GM23338 (cell line): ENCODE results near the gene FXYD5. TPM values are rescaled to one million over a fixed set of nuclear protein-coding genes. Genes with fewer than 3 reads are reported as not detected.
"Not testable (repeated sequence)": the region's sequence is repeated elsewhere in the genome, so short reads cannot be mapped to it uniquely, and the experiment has no call there.

Source experiments
- ATAC-seq: fragments of 200-7000 bp; cut with Tn5 transposase; 3 replicates; pipeline ENCODE4 v1.9.1; 2020
- DNase-seq: peaks from one replicate; pipeline ENCODE4 v3.0.0-alpha.2; 2015; ENCODE audit warnings: low spot score
- H2AFZ ChIP-seq: fragments of 200-600 bp; sonication (generic); 2 replicates; pipeline ENCODE4 v1.8.0; 2016; ENCODE audit warnings: antibody characterized with exemption, mild to moderate bottlenecking, moderate library complexity
- H3F3A ChIP-seq: fragments of 200-600 bp; sonication (generic); replicated peaks from 2 replicates; pipeline ENCODE4 v1.8.0; 2017; ENCODE audit warnings: antibody characterized with exemption, mixed run types, low read depth
- H3K27ac ChIP-seq: fragments of 200-600 bp; sonication (generic); 2 replicates; pipeline ENCODE4 v1.6.1; 2016; ENCODE audit warnings: low read depth
- H3K27me3 ChIP-seq: fragments of 200-600 bp; sonication (generic); 2 replicates; pipeline ENCODE4 v1.8.0; 2016; ENCODE audit warnings: mild to moderate bottlenecking, mixed run types, moderate library complexity; ENCODE audit not compliant: insufficient read depth
- H3K36me3 ChIP-seq: fragments of 200-600 bp; sonication (generic); 2 replicates; pipeline ENCODE4 v1.8.0; 2016; ENCODE audit warnings: mild to moderate bottlenecking; ENCODE audit not compliant: insufficient read depth
- H3K4me1 ChIP-seq: fragments of 200-600 bp; sonication (generic); 2 replicates; pipeline ENCODE4 v1.8.0; 2016; ENCODE audit warnings: mild to moderate bottlenecking, moderate library complexity; ENCODE audit not compliant: insufficient read depth
- H3K4me2 ChIP-seq: fragments of 200-600 bp; sonication (generic); 2 replicates; pipeline ENCODE4 v1.7.1; 2017; ENCODE audit warnings: mixed run types
- H3K4me3 ChIP-seq: fragments of 200-600 bp; sonication (generic); 2 replicates; pipeline ENCODE4 v1.6.1; 2016; ENCODE audit warnings: mixed run types
- H3K79me2 ChIP-seq: fragments of 200-600 bp; sonication (generic); replicated peaks from 2 replicates; pipeline ENCODE4 v1.8.0; 2017; ENCODE audit warnings: mild to moderate bottlenecking; ENCODE audit not compliant: insufficient read depth
- H3K9me2 ChIP-seq: fragments of 200-600 bp; sonication (generic); 2 replicates; pipeline ENCODE4 v1.8.0; 2017; ENCODE audit not compliant: insufficient read depth
- H4K20me1 ChIP-seq: fragments of 200-600 bp; sonication (generic); replicated peaks from 2 replicates; pipeline ENCODE4 v1.8.0; 2017; ENCODE audit warnings: mild to moderate bottlenecking; ENCODE audit not compliant: insufficient read depth
- H3K27ac Mint-ChIP-seq: 2 replicates; pipeline ENCODE4 v1.8.0; 2020; ENCODE audit warnings: inconsistent platforms, mild to moderate bottlenecking, moderate library complexity, mixed read lengths
- H3K27me3 Mint-ChIP-seq: 3 replicates; pipeline ENCODE4 v1.8.0; 2022; ENCODE audit warnings: low read depth, mild to moderate bottlenecking, moderate library complexity, mixed read lengths, inconsistent platforms; ENCODE audit not compliant: insufficient read depth, poor library complexity
- H3K36me3 Mint-ChIP-seq: 3 replicates; pipeline ENCODE4 v1.8.0; 2021; ENCODE audit warnings: low read depth, mild to moderate bottlenecking, inconsistent platforms, moderate library complexity, mixed read lengths
- H3K4me1 Mint-ChIP-seq: 3 replicates; pipeline ENCODE4 v1.8.0; 2020; ENCODE audit warnings: mild to moderate bottlenecking, inconsistent platforms, mixed read lengths
- H3K4me3 Mint-ChIP-seq: 3 replicates; pipeline ENCODE4 v1.8.0; 2021; ENCODE audit warnings: moderate library complexity, mild to moderate bottlenecking, inconsistent platforms, mixed read lengths
- H3K9me3 Mint-ChIP-seq: 3 replicates; pipeline ENCODE4 v1.8.0; 2020; ENCODE audit warnings: moderate library complexity, mild to moderate bottlenecking, inconsistent platforms, mixed read lengths
- CREB1 ChIP-seq: fragments of 250-450 bp; sonication (Bioruptor Pico); IDR thresholded peaks from 2 replicates; pipeline ENCODE4 v1.5.0; 2020; ENCODE audit warnings: low read depth, mild to moderate bottlenecking, moderate library complexity
- ETS1 ChIP-seq: IDR thresholded peaks from 2 replicates; pipeline ENCODE4 v1.6.1; 2016; ENCODE audit warnings: antibody characterized with exemption
- EZH2 ChIP-seq: fragments of 200-600 bp; sonication (generic); IDR thresholded peaks from one replicate; pipeline ENCODE4 v1.8.0; 2017; ENCODE audit warnings: antibody characterized with exemption, mild to moderate bottlenecking, low read depth; ENCODE audit not compliant: unreplicated experiment
- EZH2phosphoT487 ChIP-seq: fragments of 200-600 bp; sonication (generic); IDR thresholded peaks from one replicate; pipeline ENCODE4 v1.8.1; 2018; ENCODE audit warnings: antibody characterized with exemption; ENCODE audit not compliant: unreplicated experiment
- NANOG ChIP-seq: IDR thresholded peaks from 2 replicates; pipeline ENCODE4 v1.6.1; 2016; ENCODE audit warnings: antibody characterized with exemption, borderline replicate concordance
- POLR2AphosphoS5 ChIP-seq: IDR thresholded peaks from 2 replicates; pipeline ENCODE4 v1.6.1; 2016; ENCODE audit warnings: antibody characterized with exemption, low read depth
- REST ChIP-seq: IDR thresholded peaks from one replicate; pipeline ENCODE4 v1.6.1; 2018; ENCODE audit warnings: antibody characterized with exemption; ENCODE audit not compliant: unreplicated experiment
- STAT1 ChIP-seq: IDR thresholded peaks from one replicate; pipeline ENCODE4 v1.6.1; 2016; ENCODE audit warnings: antibody characterized with exemption; ENCODE audit not compliant: unreplicated experiment
- ZNF114 ChIP-seq: fragments of 250-450 bp; sonication (Bioruptor Pico); IDR thresholded peaks from 2 replicates; pipeline ENCODE4 v1.5.0; 2020; ENCODE audit warnings: mild to moderate bottlenecking, moderate library complexity
- polyA plus RNA-seq: library from polyadenylated mRNA; unstranded; fragments of >200 nt; fragmentation: Nextera tagmentation; extraction: Ambion mirVana; gene quantifications from 2 replicates; pipeline ENCODE4 v1.2.1, GENCODE V29; 2016
- total RNA-seq: library from RNA; depleted of rRNA; stranded (reverse); fragments of >200 nt; shearing (Covaris generic); gene quantifications from 2 replicates; pipeline ENCODE4 v1.2.3, GENCODE V29; 2014
- TF ChIP-seq, protein P1 (sequence below), 2 experiments: fragments of 200-600 bp in 1 of 2; sonication (generic) in 1 of 2; conservative IDR thresholded peaks; 2 replicates each; pipeline versions ENCODE4 v1.5.1 to v1.6.1; 2016 to 2017; ENCODE audit warnings: antibody characterized with exemption in 2 of 2, low read depth in 2 of 2, mild to moderate bottlenecking in 2 of 2, moderate library complexity in 1 of 2

FXYD5 gene
- total and polyA plus RNA-seq, 2 experiments from 2014 or later: 97.7 to 233 TPM

- TF ChIP-seq NANOG (no peak), REST (no peak), ZNF114 (no peak), CREB1 (no peak), STAT1 (no peak), EZH2 (no peak), POLR2AphosphoS5 (no peak)
- TF ChIP-seq, protein P1, sequence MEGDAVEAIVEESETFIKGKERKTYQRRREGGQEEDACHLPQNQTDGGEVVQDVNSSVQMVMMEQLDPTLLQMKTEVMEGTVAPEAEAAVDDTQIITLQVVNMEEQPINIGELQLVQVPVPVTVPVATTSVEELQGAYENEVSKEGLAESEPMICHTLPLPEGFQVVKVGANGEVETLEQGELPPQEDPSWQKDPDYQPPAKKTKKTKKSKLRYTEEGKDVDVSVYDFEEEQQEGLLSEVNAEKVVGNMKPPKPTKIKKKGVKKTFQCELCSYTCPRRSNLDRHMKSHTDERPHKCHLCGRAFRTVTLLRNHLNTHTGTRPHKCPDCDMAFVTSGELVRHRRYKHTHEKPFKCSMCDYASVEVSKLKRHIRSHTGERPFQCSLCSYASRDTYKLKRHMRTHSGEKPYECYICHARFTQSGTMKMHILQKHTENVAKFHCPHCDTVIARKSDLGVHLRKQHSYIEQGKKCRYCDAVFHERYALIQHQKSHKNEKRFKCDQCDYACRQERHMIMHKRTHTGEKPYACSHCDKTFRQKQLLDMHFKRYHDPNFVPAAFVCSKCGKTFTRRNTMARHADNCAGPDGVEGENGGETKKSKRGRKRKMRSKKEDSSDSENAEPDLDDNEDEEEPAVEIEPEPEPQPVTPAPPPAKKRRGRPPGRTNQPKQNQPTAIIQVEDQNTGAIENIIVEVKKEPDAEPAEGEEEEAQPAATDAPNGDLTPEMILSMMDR (conservative IDR thresholded peaks at IDR 0.05; ENCODE audit: low read depth in 2 of 2): no peak
These were observed 41.3 kb downstream of the FXYD5 start (continued) for GRCh38 chr19:35195830-35196229.

- not testable (repeated sequence) for H3K27ac ChIP-seq, H3K9me3 Mint-ChIP-seq, H3K27ac Mint-ChIP-seq, H3K27me3 ChIP-seq, H3K4me3 Mint-ChIP-seq, H3K4me2 ChIP-seq, ATAC-seq, DNase-seq, H3F3A ChIP-seq, H3K4me1 ChIP-seq, H3K9me2 ChIP-seq, H3K36me3 Mint-ChIP-seq, H4K20me1 ChIP-seq, H3K36me3 ChIP-seq, H3K79me2 ChIP-seq, H3K4me3 ChIP-seq, H2AFZ ChIP-seq
- Mint-ChIP-seq H3K4me1 (peaks cover 20% of the 10 kb centered on the region), H3K27me3 (peaks cover 11% of the 10 kb centered on the region)
These were observed 42.3 kb downstream of the FXYD5 start for GRCh38 chr19:35196861-35197260.

GRCh38 chr19:35199481-35199880 is 44.9 kb downstream of the FXYD5 start:
- no peaks in the 10 kb centered on the region for H3K79me2 ChIP-seq
- H3K4me3 Mint-ChIP-seq: no peak overlapping the region
- H4K20me1 ChIP-seq: no peaks in the 10 kb centered on the region
- no peaks in the 10 kb centered on the region for H3K27me3 ChIP-seq
- H3K27me3 Mint-ChIP-seq: peaks cover 11% of the 10 kb centered on the region
- no peak overlapping the region for H2AFZ ChIP-seq
- peaks cover 21% of the 10 kb centered on the region for H3K4me1 ChIP-seq
- H3K4me2 ChIP-seq: no peak overlapping the region
- H3K4me1 Mint-ChIP-seq: peaks cover 43% of the 10 kb centered on the region
- H3K36me3 Mint-ChIP-seq: peaks cover 5% of the 10 kb centered on the region
- DNase-seq: no peak
- ATAC-seq: no peak
- no peak overlapping the region for H3K4me3 ChIP-seq
- no peaks in the 10 kb centered on the region for H3K36me3 ChIP-seq
- H3K27ac ChIP-seq: no peak overlapping the region
- peaks cover 8% of the 10 kb centered on the region; the same call in 2 of the 3 replicates for H3K9me3 Mint-ChIP-seq
- no peak overlapping the region for H3K27ac Mint-ChIP-seq
- no peaks in the 10 kb centered on the region for H3F3A ChIP-seq
- H3K9me2 ChIP-seq: peaks cover 3% of the 10 kb centered on the region; the same call in 1 of the 2 replicates
- no peak for TF ChIP-seq ETS1
- no peak for TF ChIP-seq EZH2phosphoT487
- TF ChIP-seq, protein P1 (conservative IDR thresholded peaks at IDR 0.05; ENCODE audit: low read depth in 2 of 2): no peak
- TF ChIP-seq EZH2: no peak
- TF ChIP-seq NANOG: no peak
